Ishikawa (cell line): Measurements from ENCODE around the gene TST.

Source experiments
- CEBPB ChIP-seq: IDR thresholded peaks from 2 replicates; pipeline ENCODE4 v1.6.1; 2012
- EGR1 ChIP-seq: IDR thresholded peaks from 2 replicates; pipeline ENCODE4 v1.6.1; 2012
- EP300 ChIP-seq: IDR thresholded peaks from 2 replicates; pipeline ENCODE4 v1.6.1; 2012; ENCODE audit warnings: borderline replicate concordance
- FOXM1 ChIP-seq: IDR thresholded peaks from 2 replicates; pipeline ENCODE4 v1.6.1; 2012; ENCODE audit warnings: low read depth, borderline replicate concordance
- MAX ChIP-seq: IDR thresholded peaks from 2 replicates; pipeline ENCODE4 v1.6.1; 2012
- NFIC ChIP-seq: IDR thresholded peaks from 2 replicates; pipeline ENCODE4 v1.6.1; 2012
- RAD21 ChIP-seq: IDR thresholded peaks from 2 replicates; pipeline ENCODE4 v1.6.1; 2012; ENCODE audit warnings: low read depth
- REST ChIP-seq: IDR thresholded peaks from 2 replicates; pipeline ENCODE4 v1.6.1; 2012; ENCODE audit warnings: low read depth, mild to moderate bottlenecking
- TCF12 ChIP-seq: IDR thresholded peaks from 2 replicates; pipeline ENCODE4 v1.6.1; 2012; ENCODE audit warnings: low read depth
- TEAD4 ChIP-seq: IDR thresholded peaks from 2 replicates; pipeline ENCODE4 v1.6.1; 2012
- YY1 ChIP-seq: IDR thresholded peaks from 2 replicates; pipeline ENCODE4 v1.6.1; 2012; ENCODE audit warnings: low read depth

- TF ChIP-seq FOXM1 (no peak), EP300 (no peak), CEBPB (no peak), REST (no peak), TCF12 (no peak), YY1 (no peak), MAX (no peak), EGR1 (no peak), RAD21 (no peak), NFIC (no peak), TEAD4 (no peak)
Measured at GRCh38 chr22:37012262-37012904, 6.9 kb downstream of the TST start.
